H9 (cell line): ENCODE data around the gene MTA3. TPM values are rescaled to one million over a fixed set of nuclear protein-coding genes. Genes with fewer than 3 reads are reported as not detected.
A peak's percentile ranks its signal among the peaks of the same experiment; 100 is the strongest.
"Not testable (repeated sequence)": the region's sequence is repeated elsewhere in the genome, so short reads cannot be mapped to it uniquely, and the experiment has no call there.

Experiments used
- DNase-seq: peaks from one replicate; pipeline ENCODE4 v3.0.0-alpha.2; 2017
- H2AFZ ChIP-seq: one replicate; pipeline ENCODE4 v1.6.1; 2013; ENCODE audit warnings: mild to moderate bottlenecking, low read length, control low read depth, moderate library complexity
- H2AK5ac ChIP-seq: 2 replicates; pipeline ENCODE4 v1.6.1; 2013; ENCODE audit warnings: low read length, control low read depth, mixed read lengths; ENCODE audit not compliant: insufficient read length
- H2BK120ac ChIP-seq: one replicate; pipeline ENCODE4 v1.6.1; 2013; ENCODE audit warnings: low read depth, mild to moderate bottlenecking, low read length, control low read depth, inconsistent platforms; ENCODE audit not compliant: poor library complexity, severe bottlenecking
- H2BK12ac ChIP-seq: 2 replicates; pipeline ENCODE4 v1.6.1; 2013; ENCODE audit warnings: low read length, control low read depth, mixed read lengths, low read depth; ENCODE audit not compliant: insufficient read length
- H2BK15ac ChIP-seq: 2 replicates; pipeline ENCODE4 v1.6.1; 2013; ENCODE audit warnings: low read depth, low read length, control low read depth
- H2BK20ac ChIP-seq: one replicate; pipeline ENCODE4 v1.6.1; 2013; ENCODE audit warnings: low read depth, mild to moderate bottlenecking, low read length, control low read depth, inconsistent platforms; ENCODE audit not compliant: poor library complexity, severe bottlenecking
- H2BK5ac ChIP-seq: 2 replicates; pipeline ENCODE4 v1.6.1; 2013; ENCODE audit warnings: low read length, control low read depth, mixed read lengths; ENCODE audit not compliant: insufficient read length
- H3K14ac ChIP-seq: 2 replicates; pipeline ENCODE4 v1.6.1; 2013; ENCODE audit warnings: low read length, control low read depth; ENCODE audit not compliant: insufficient read depth
- H3K18ac ChIP-seq: 2 replicates; pipeline ENCODE4 v1.6.1; 2013; ENCODE audit warnings: low read depth, mild to moderate bottlenecking, mixed read lengths, low read length, control low read depth; ENCODE audit not compliant: insufficient read length
- H3K23ac ChIP-seq: 2 replicates; pipeline ENCODE4 v1.6.1; 2013; ENCODE audit warnings: low read length, control low read depth, mixed read lengths, low read depth; ENCODE audit not compliant: insufficient read length
- H3K23me2 ChIP-seq: 2 replicates; pipeline ENCODE4 v1.6.1; 2013; ENCODE audit warnings: low read depth, mild to moderate bottlenecking, mixed read lengths, low read length, control low read depth; ENCODE audit not compliant: insufficient read length, poor library complexity, severe bottlenecking
- H3K27ac ChIP-seq: 2 replicates; pipeline ENCODE4 v1.5.1; 2013; ENCODE audit warnings: low read length, control low read depth, mixed read lengths, low read depth; ENCODE audit not compliant: insufficient read length
- H3K27me3 ChIP-seq: 2 replicates; pipeline ENCODE4 v1.6.1; 2013; ENCODE audit warnings: low read length, control low read depth, inconsistent platforms; ENCODE audit not compliant: insufficient read depth
- H3K4ac ChIP-seq: 2 replicates; pipeline ENCODE4 v1.6.1; 2013; ENCODE audit warnings: low read depth, mild to moderate bottlenecking, control low read depth, inconsistent platforms, low read length, moderate library complexity
- H3K4me1 ChIP-seq: 2 replicates; pipeline ENCODE4 v1.6.1; 2013; ENCODE audit warnings: low read length, control low read depth, inconsistent platforms; ENCODE audit not compliant: insufficient read depth
- H3K4me2 ChIP-seq: 2 replicates; pipeline ENCODE4 v1.6.1; 2013; ENCODE audit warnings: low read length, control low read depth, mixed read lengths; ENCODE audit not compliant: insufficient read length, insufficient read depth
- H3K56ac ChIP-seq: 2 replicates; pipeline ENCODE4 v1.6.1; 2013; ENCODE audit warnings: low read depth, mild to moderate bottlenecking, mixed read lengths, low read length, control low read depth; ENCODE audit not compliant: insufficient read length
- H3K79me1 ChIP-seq: 2 replicates; pipeline ENCODE4 v1.6.1; 2013; ENCODE audit warnings: low read depth, mild to moderate bottlenecking, moderate library complexity, low read length, control low read depth, inconsistent platforms; ENCODE audit not compliant: insufficient read depth, poor library complexity, severe bottlenecking
- H3K79me2 ChIP-seq: 2 replicates; pipeline ENCODE4 v1.6.1; 2013; ENCODE audit warnings: low read length, control low read depth, inconsistent platforms; ENCODE audit not compliant: insufficient read depth
- H3K9ac ChIP-seq: 2 replicates; pipeline ENCODE4 v1.6.1; 2013; ENCODE audit warnings: low read length, control low read depth, mixed read lengths; ENCODE audit not compliant: insufficient read length; ENCODE audit errors: extremely low read depth
- H3K9me3 ChIP-seq: one replicate; pipeline ENCODE4 v1.6.1; 2013; ENCODE audit warnings: low read depth, low read length, inconsistent platforms; ENCODE audit not compliant: control insufficient read depth
- H3T11ph ChIP-seq: one replicate; pipeline ENCODE4 v1.6.1; 2013; ENCODE audit warnings: mild to moderate bottlenecking, low read length, control low read depth, inconsistent platforms
- H4K20me1 ChIP-seq: one replicate; pipeline ENCODE4 v1.6.1; 2013; ENCODE audit not compliant: control insufficient read depth, insufficient read length, insufficient read depth
- H4K5ac ChIP-seq: 2 replicates; pipeline ENCODE4 v1.6.1; 2013; ENCODE audit warnings: low read depth, mild to moderate bottlenecking, mixed read lengths, low read length, control low read depth; ENCODE audit not compliant: insufficient read length
- H4K8ac ChIP-seq: replicated peaks from 2 replicates; pipeline ENCODE4 v1.6.1; 2013; ENCODE audit warnings: low read length, control low read depth, mixed read lengths, low read depth; ENCODE audit not compliant: insufficient read length
- H4K91ac ChIP-seq: 2 replicates; pipeline ENCODE4 v1.6.1; 2013; ENCODE audit warnings: low read depth, mild to moderate bottlenecking, moderate library complexity, mixed read lengths, low read length, control low read depth; ENCODE audit not compliant: insufficient read length
- H3K27ac Mint-ChIP-seq, 3 experiments: 2 replicates in 2 of 3; 3 replicates in 1 of 3; pipeline ENCODE4 v1.8.0; 2020 to 2021; ENCODE audit warnings: mixed read lengths in 3 of 3, mild to moderate bottlenecking in 1 of 3, moderate library complexity in 1 of 3
- H3K27me3 Mint-ChIP-seq: 2 replicates; pipeline ENCODE4 v1.8.0; 2021; ENCODE audit warnings: low read depth, mild to moderate bottlenecking, moderate library complexity, mixed read lengths
- H3K36me3 Mint-ChIP-seq, 3 experiments: 2 replicates in 2 of 3; 3 replicates in 1 of 3; pipeline ENCODE4 v1.8.0; 2020 to 2021; ENCODE audit warnings: low read depth in 3 of 3, mixed read lengths in 3 of 3; ENCODE audit not compliant: insufficient read depth in 1 of 3
- H3K4me1 Mint-ChIP-seq, 2 experiments: 2 replicates each; pipeline ENCODE4 v1.8.0; 2020; ENCODE audit warnings: mixed read lengths in 2 of 2
- H3K4me3 Mint-ChIP-seq, 2 experiments: 2 replicates in 1 of 2; 3 replicates in 1 of 2; pipeline ENCODE4 v1.8.0; 2020 to 2021; ENCODE audit warnings: mild to moderate bottlenecking in 2 of 2, mixed read lengths in 2 of 2, moderate library complexity in 1 of 2
- H3K9me3 Mint-ChIP-seq, 2 experiments: 2 replicates in 1 of 2; 3 replicates in 1 of 2; pipeline ENCODE4 v1.8.0; 2020; ENCODE audit warnings: mild to moderate bottlenecking in 2 of 2, mixed read lengths in 2 of 2, moderate library complexity in 1 of 2
- WGBS: extraction: QIAGEN DNeasy Blood & Tissue Kit; methylation state at CpG from one replicate; pipeline ENCODE4 v1.1.7; 2013; ENCODE audit warnings: missing lambda C conversion rate, low lambda C conversion rate, mixed read lengths; ENCODE audit not compliant: insufficient read length; ENCODE audit errors: extremely low coverage; 5-methylcytosine and 5-hydroxymethylcytosine counted together
- total RNA-seq: library from RNA; stranded (reverse); gene quantifications from 2 replicates; pipeline ENCODE4 v1.2.1, GENCODE V29; 2021
- TF ChIP-seq, protein P1 (sequence below): fragments of 200-600 bp; sonication (generic); conservative IDR thresholded peaks from 3 replicates; pipeline ENCODE4 v1.8.0; 2021; ENCODE audit warnings: antibody characterized with exemption, mild to moderate bottlenecking

MTA3 gene
- total RNA-seq, 1 experiment from 2014 or later, result 253 TPM

DNA sequence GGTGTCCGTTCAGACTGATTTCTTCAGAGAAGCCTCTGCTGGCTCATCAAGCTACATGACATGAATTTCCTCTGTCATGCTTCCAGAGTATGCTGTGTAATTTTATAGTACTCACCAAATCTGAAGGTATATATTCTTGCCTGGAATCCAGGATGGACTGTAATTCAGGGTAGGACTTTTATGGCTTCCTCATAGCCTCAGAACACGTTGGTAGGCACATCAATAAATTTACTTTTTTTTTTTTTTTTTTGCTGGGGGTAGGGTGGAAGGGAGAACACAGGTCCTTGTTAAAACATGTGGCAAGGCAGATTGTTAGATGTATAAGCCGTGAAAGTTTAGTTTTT lies 34.4 kb downstream of the MTA3 start:
- Histone ChIP-seq H3K23me2 (no peaks in the 10 kb centered on the region), H2BK12ac (no peak overlapping the region), H2BK15ac (no peak overlapping the region), H3K27me3 (no peaks in the 10 kb centered on the region), H3K9me3 (no peaks in the 10 kb centered on the region), H4K5ac (no peak overlapping the region), H3K79me1 (peaks cover 6% of the 10 kb centered on the region), H4K91ac (no peak overlapping the region), H2AK5ac (no peak overlapping the region), H2BK5ac (no peak overlapping the region), H3K14ac (no peak overlapping the region), H2BK20ac (no peak overlapping the region), H3T11ph (no peak overlapping the region), H4K8ac (no peak overlapping the region), H2AFZ (no peak overlapping the region), H2BK120ac (no peak overlapping the region), H3K27ac (no peak overlapping the region), H3K4me2 (no peak overlapping the region), H3K4me1 (no peaks in the 10 kb centered on the region), H3K9ac (no peak overlapping the region), H3K79me2 (peaks cover 9% of the 10 kb centered on the region; the same call in 1 of the 2 replicates), H3K23ac (no peak overlapping the region), H3K4ac (no peak overlapping the region), H4K20me1 (peaks cover 4% of the 10 kb centered on the region), H3K18ac (no peak overlapping the region), H3K56ac (no peak overlapping the region)
- peaks cover 3 to 16% of the 10 kb centered on the region in 2 experiments; a peak in 4 of 5 replicates for H3K9me3 Mint-ChIP-seq
- no CpG with 5 or more reads among the region's 3 CpGs for WGBS
- peaks cover 11 to 32% of the 10 kb centered on the region in 2 experiments for H3K4me1 Mint-ChIP-seq
- DNase-seq, result no peak
- H3K36me3 Mint-ChIP-seq, result peaks cover 53 to 58% (median 53%) of the 10 kb centered on the region in 3 experiments
- TF ChIP-seq, protein P1, sequence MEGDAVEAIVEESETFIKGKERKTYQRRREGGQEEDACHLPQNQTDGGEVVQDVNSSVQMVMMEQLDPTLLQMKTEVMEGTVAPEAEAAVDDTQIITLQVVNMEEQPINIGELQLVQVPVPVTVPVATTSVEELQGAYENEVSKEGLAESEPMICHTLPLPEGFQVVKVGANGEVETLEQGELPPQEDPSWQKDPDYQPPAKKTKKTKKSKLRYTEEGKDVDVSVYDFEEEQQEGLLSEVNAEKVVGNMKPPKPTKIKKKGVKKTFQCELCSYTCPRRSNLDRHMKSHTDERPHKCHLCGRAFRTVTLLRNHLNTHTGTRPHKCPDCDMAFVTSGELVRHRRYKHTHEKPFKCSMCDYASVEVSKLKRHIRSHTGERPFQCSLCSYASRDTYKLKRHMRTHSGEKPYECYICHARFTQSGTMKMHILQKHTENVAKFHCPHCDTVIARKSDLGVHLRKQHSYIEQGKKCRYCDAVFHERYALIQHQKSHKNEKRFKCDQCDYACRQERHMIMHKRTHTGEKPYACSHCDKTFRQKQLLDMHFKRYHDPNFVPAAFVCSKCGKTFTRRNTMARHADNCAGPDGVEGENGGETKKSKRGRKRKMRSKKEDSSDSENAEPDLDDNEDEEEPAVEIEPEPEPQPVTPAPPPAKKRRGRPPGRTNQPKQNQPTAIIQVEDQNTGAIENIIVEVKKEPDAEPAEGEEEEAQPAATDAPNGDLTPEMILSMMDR, result no peak
- no peaks in the 10 kb centered on the region for H3K27me3 Mint-ChIP-seq
- H3K27ac Mint-ChIP-seq, result peak overlapping the region in 2 of 3 experiments; percentile 3 to 94; a peak in 4 of 7 replicates
- H3K4me3 Mint-ChIP-seq, result no peak overlapping the region

DNA sequence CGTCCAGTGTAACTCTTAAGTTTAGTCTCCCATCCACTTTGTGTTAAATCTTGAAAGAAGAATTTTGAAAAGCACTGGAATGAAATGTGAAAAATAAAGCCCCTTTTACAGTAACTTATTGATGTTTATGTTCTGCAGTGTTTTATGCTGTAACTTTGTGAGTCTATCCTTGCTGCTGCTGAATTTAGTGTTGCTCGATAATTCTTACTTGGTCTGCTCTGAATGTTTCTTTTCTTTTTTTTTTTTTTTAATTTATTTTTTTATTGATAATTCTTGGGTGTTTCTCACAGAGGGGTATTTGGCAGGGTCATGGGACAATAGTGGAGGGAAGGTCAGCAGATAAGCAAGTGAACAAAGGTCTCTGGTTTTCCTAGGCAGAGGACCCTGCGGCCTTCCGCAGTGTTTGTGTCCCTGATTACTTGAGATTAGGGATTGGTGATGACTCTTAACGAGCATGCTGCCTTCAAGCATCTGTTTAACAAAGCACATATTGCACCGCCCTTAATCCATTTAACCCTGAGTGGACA lies 36.0 kb downstream of the MTA3 start:
- H3T11ph ChIP-seq, H3K14ac ChIP-seq, H4K8ac ChIP-seq, H3K23ac ChIP-seq, H3K9me3 ChIP-seq, H3K27me3 Mint-ChIP-seq, DNase-seq, H3K4ac ChIP-seq, H2AFZ ChIP-seq, H4K5ac ChIP-seq, H2AK5ac ChIP-seq, H2BK5ac ChIP-seq, H3K4me3 Mint-ChIP-seq, H2BK20ac ChIP-seq, H3K23me2 ChIP-seq, H3K9ac ChIP-seq, H3K18ac ChIP-seq, H2BK15ac ChIP-seq, H4K20me1 ChIP-seq, H3K56ac ChIP-seq, H3K27ac ChIP-seq, H4K91ac ChIP-seq, H3K4me1 ChIP-seq, H2BK12ac ChIP-seq, H3K79me1 ChIP-seq, H3K79me2 ChIP-seq, H2BK120ac ChIP-seq, H3K4me2 ChIP-seq, H3K27me3 ChIP-seq: not testable (repeated sequence)
- H3K4me1 Mint-ChIP-seq, result peaks cover 6 to 26% of the 10 kb centered on the region in 2 experiments
- peak overlapping the region in 1 of 3 experiments; percentile 89; a peak in 3 of 7 replicates for H3K27ac Mint-ChIP-seq
- H3K9me3 Mint-ChIP-seq, result peaks cover 3 to 16% of the 10 kb centered on the region in 2 experiments; a peak in 4 of 5 replicates
- no CpG with 5 or more reads among the region's 6 CpGs for WGBS
- peaks cover 62 to 72% (median 66%) of the 10 kb centered on the region in 3 experiments for H3K36me3 Mint-ChIP-seq
